ENCODE data around the gene CACNB2.
"Not testable (repeated sequence)": the region's sequence is repeated elsewhere in the genome, so short reads cannot be mapped to it uniquely, and the experiment has no call there.

CACNB2 gene

GRCh38 chr10:18551473-18551872, 411.2 kb downstream of the CACNB2 start:
- DNase-seq (ENCODE audit: low spot score in 2 of 2) = no peak
- no peak overlapping the region for H3K4me3 Mint-ChIP-seq
- no peaks in the 10 kb centered on the region for H3K9me3 Mint-ChIP-seq
- H3K4me1 Mint-ChIP-seq = no peaks in the 10 kb centered on the region
- no peak overlapping the region for H3K27ac Mint-ChIP-seq
- no peak for ATAC-seq
- peaks cover 26% of the 10 kb centered on the region for H3K36me3 Mint-ChIP-seq

- Mint-ChIP-seq H3K4me1 (no peaks in the 10 kb centered on the region), H3K4me3 (no peak overlapping the region), H3K27ac (no peak overlapping the region), H3K36me3 (peaks cover 11% of the 10 kb centered on the region), H3K9me3 (no peaks in the 10 kb centered on the region)
- ATAC-seq (no peak), DNase-seq (ENCODE audit: low spot score in 2 of 2) (no peak)
Measured at GRCh38 chr10:18554479-18554878, 414.3 kb downstream of the CACNB2 start.

GRCh38 chr10:18556522-18557147, 416.4 kb downstream of the CACNB2 start:
- H3K4me3 Mint-ChIP-seq = no peak overlapping the region

GRCh38 chr10:18557960-18558359, 417.7 kb downstream of the CACNB2 start:
- H3K9me3 Mint-ChIP-seq = no peaks in the 10 kb centered on the region
- no peak overlapping the region for H3K4me3 Mint-ChIP-seq
- no peaks in the 10 kb centered on the region for H3K4me1 Mint-ChIP-seq
- DNase-seq (ENCODE audit: low spot score in 2 of 2) = no peak
- ATAC-seq = no peak
- no peaks in the 10 kb centered on the region for H3K36me3 Mint-ChIP-seq
- no peak overlapping the region for H3K27ac Mint-ChIP-seq

More at GRCh38 chr10:18556522-18557147, 416.4 kb downstream of the CACNB2 start:
- DNase-seq (ENCODE audit: low spot score in 2 of 2) (no peak), ATAC-seq (no peak)
- Mint-ChIP-seq H3K27ac (no peak overlapping the region), H3K36me3 (no peaks in the 10 kb centered on the region), H3K9me3 (no peaks in the 10 kb centered on the region), H3K4me1 (no peaks in the 10 kb centered on the region)

- no peak overlapping the region for H3K27ac Mint-ChIP-seq
- H3K9me3 Mint-ChIP-seq = no peaks in the 10 kb centered on the region
- no peak overlapping the region for H3K4me3 Mint-ChIP-seq
- no peak for ATAC-seq
- H3K4me1 Mint-ChIP-seq = no peaks in the 10 kb centered on the region
- no peak for DNase-seq (ENCODE audit: low spot score in 2 of 2)
- no peaks in the 10 kb centered on the region for H3K36me3 Mint-ChIP-seq
Measured at GRCh38 chr10:18561861-18562551, 421.8 kb downstream of the CACNB2 start.

- Mint-ChIP-seq H3K4me3 (no peak overlapping the region), H3K27ac (no peak overlapping the region), H3K9me3 (no peaks in the 10 kb centered on the region), H3K4me1 (no peaks in the 10 kb centered on the region), H3K36me3 (no peaks in the 10 kb centered on the region)
- DNase-seq (ENCODE audit: low spot score in 2 of 2) = no peak
- no peak for ATAC-seq
Measured at GRCh38 chr10:18563003-18563726, 422.9 kb downstream of the CACNB2 start.

GRCh38 chr10:18565006-18565405, 424.8 kb downstream of the CACNB2 start:
- Mint-ChIP-seq H3K4me1 (no peaks in the 10 kb centered on the region), H3K36me3 (no peaks in the 10 kb centered on the region), H3K9me3 (no peaks in the 10 kb centered on the region), H3K27ac (no peak overlapping the region), H3K4me3 (no peak overlapping the region)
- DNase-seq (ENCODE audit: low spot score in 2 of 2) = no peak
- no peak for ATAC-seq

GRCh38 chr10:18566177-18566576, 426.0 kb downstream of the CACNB2 start:
- no peak for DNase-seq (ENCODE audit: low spot score in 2 of 2)
- no peaks in the 10 kb centered on the region for H3K36me3 Mint-ChIP-seq
- no peak for ATAC-seq
- H3K27ac Mint-ChIP-seq = no peak overlapping the region
- H3K9me3 Mint-ChIP-seq = no peaks in the 10 kb centered on the region
- H3K4me3 Mint-ChIP-seq = no peak overlapping the region
- no peaks in the 10 kb centered on the region for H3K4me1 Mint-ChIP-seq

- H3K4me3 Mint-ChIP-seq = no peak overlapping the region
- H3K27ac Mint-ChIP-seq = no peak overlapping the region
- no peaks in the 10 kb centered on the region for H3K4me1 Mint-ChIP-seq
- DNase-seq (ENCODE audit: low spot score in 2 of 2) (no peak), ATAC-seq (no peak)
- no peaks in the 10 kb centered on the region for H3K36me3 Mint-ChIP-seq
- no peaks in the 10 kb centered on the region for H3K9me3 Mint-ChIP-seq
Measured at GRCh38 chr10:18567343-18567856, 427.2 kb downstream of the CACNB2 start.

- H3K36me3 Mint-ChIP-seq; ATAC-seq; DNase-seq (ENCODE audit: low spot score in 2 of 2); H3K27ac Mint-ChIP-seq; H3K4me1 Mint-ChIP-seq; H3K4me3 Mint-ChIP-seq; H3K9me3 Mint-ChIP-seq: not testable (repeated sequence)
Measured at GRCh38 chr10:18570386-18570785, 430.2 kb downstream of the CACNB2 start.

- Mint-ChIP-seq H3K36me3 (no peaks in the 10 kb centered on the region), H3K9me3 (no peaks in the 10 kb centered on the region), H3K4me1 (no peaks in the 10 kb centered on the region), H3K27ac (no peak overlapping the region), H3K4me3 (no peak overlapping the region)
- DNase-seq (ENCODE audit: low spot score in 2 of 2) (no peak), ATAC-seq (no peak)
Measured at GRCh38 chr10:18571076-18571475, 430.9 kb downstream of the CACNB2 start.

GRCh38 chr10:18571780-18572179, 431.6 kb downstream of the CACNB2 start:
- ATAC-seq (no peak), DNase-seq (ENCODE audit: low spot score in 2 of 2) (no peak)
- H3K9me3 Mint-ChIP-seq = no peaks in the 10 kb centered on the region
- H3K4me1 Mint-ChIP-seq = no peaks in the 10 kb centered on the region
- no peak overlapping the region for H3K4me3 Mint-ChIP-seq
- no peaks in the 10 kb centered on the region for H3K36me3 Mint-ChIP-seq
- H3K27ac Mint-ChIP-seq = no peak overlapping the region

- DNase-seq (ENCODE audit: low spot score in 2 of 2) (no peak), ATAC-seq (no peak)
- no peak overlapping the region for H3K4me3 Mint-ChIP-seq
- no peaks in the 10 kb centered on the region for H3K36me3 Mint-ChIP-seq
- peaks cover 5% of the 10 kb centered on the region for H3K9me3 Mint-ChIP-seq
- H3K27ac Mint-ChIP-seq = no peak overlapping the region
- no peaks in the 10 kb centered on the region for H3K4me1 Mint-ChIP-seq
Measured at GRCh38 chr10:18572959-18573561, 432.8 kb downstream of the CACNB2 start.

GRCh38 chr10:18576586-18576985, 436.4 kb downstream of the CACNB2 start:
- peaks cover 18% of the 10 kb centered on the region for H3K36me3 Mint-ChIP-seq

More at GRCh38 chr10:18576586-18576985, 436.4 kb downstream of the CACNB2 start:
- H3K4me1 Mint-ChIP-seq = no peaks in the 10 kb centered on the region
- ATAC-seq (no peak), DNase-seq (ENCODE audit: low spot score in 2 of 2) (no peak)
- peaks cover 9% of the 10 kb centered on the region for H3K9me3 Mint-ChIP-seq
- H3K4me3 Mint-ChIP-seq = no peak overlapping the region
- H3K27ac Mint-ChIP-seq = no peak overlapping the region

All from stimulated activated effector memory CD8-positive, alpha-beta T cell treated with anti-CD3 and anti-CD28 coated beads, Interleukin-12 subunit alpha, Interleukin-12 subunit beta, amount 100 ng/mL, for 72 hours (primary cell).